ENCODE measurements around the gene RIMOC1.

Gene RIMOC1, protein sequence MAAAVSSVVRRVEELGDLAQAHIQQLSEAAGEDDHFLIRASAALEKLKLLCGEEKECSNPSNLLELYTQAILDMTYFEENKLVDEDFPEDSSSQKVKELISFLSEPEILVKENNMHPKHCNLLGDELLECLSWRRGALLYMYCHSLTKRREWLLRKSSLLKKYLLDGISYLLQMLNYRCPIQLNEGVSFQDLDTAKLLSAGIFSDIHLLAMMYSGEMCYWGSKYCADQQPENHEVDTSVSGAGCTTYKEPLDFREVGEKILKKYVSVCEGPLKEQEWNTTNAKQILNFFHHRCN

DNA sequence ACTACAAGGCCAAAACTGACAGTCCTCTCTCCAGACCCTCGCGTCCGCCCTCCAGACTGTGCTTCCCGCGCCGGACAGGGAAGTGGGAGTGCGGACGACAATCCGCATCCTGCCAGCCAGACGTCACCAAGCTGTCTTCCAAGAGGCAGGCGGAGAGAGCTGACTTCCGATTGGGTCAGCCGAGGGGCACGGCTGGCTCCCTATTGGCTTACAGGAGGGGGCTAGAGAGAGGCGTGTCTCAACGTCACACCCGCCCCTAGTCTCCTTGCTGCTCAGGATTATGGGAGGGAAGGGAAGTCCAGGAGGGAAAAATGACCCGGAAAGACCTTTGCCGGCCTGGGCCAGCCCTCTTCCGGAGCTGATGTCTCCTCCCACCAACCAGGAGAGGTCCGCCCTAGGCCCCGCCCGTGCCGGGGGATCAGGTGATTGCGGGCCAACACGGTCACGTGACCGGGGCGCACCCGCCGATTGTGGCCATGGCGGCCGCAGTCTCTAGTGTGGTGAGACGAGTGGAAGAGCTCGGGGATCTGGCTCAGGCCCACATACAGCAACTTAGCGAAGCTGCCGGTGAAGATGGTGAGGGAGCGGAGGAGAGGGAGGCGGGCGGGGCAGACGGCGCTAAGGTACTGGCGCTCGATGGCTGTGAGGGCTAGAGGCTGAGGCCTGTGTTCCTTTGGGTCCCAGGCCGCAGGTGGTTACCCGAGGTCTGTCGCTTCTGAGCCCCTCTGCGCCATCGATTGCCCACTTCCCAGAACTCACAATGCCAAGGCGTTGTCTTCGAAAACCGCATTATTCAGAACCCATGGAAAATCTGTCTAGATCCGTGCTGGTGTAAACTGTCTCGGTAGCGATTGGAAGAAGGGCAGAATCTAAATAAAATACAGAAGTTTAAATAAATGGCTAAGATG is at the start of gene RIMOC1:
Gene RIMOC1 (plus strand): TSS at position 453 of the 908 bp plus-strand sequence. CDS start 24 bp downstream, at position 477.
- peak; percentile 98 to 99 for DNase-seq (ENCODE audit: low read depth in 2 of 2)

- DNase-seq (ENCODE audit: low read depth in 2 of 2): no peak
These were observed 47.3 kb upstream of the RIMOC1 start for GRCh38 chr5:41856644-41857491.

- no peak for DNase-seq (ENCODE audit: low read depth in 2 of 2)
These were observed 46.2 kb upstream of the RIMOC1 start for GRCh38 chr5:41857989-41858388.

DNA sequence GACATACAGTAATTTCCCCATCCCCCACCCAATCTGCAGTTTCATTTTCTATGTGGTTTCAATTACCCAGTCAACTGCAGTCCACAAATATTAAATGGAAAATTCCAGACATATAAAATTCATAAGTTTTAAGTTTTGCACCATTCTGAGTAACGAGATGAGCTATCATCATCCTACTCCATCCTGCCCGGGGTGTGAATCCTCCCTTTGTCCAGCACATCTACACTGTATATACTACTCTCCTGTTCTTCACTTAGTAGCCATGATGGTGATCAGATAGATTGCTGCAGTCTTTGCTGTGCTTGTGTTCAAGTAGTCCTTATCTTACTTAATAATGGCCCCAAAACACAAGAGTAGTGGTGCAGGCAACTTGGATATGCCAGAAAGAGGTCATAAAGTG is 45.3 kb upstream of the RIMOC1 start:
- DNase-seq (ENCODE audit: low read depth in 2 of 2): no peak

- DNase-seq (ENCODE audit: low read depth in 2 of 2): no peak
These were observed 40.2 kb upstream of the RIMOC1 start for GRCh38 chr5:41863871-41864486.

DNA sequence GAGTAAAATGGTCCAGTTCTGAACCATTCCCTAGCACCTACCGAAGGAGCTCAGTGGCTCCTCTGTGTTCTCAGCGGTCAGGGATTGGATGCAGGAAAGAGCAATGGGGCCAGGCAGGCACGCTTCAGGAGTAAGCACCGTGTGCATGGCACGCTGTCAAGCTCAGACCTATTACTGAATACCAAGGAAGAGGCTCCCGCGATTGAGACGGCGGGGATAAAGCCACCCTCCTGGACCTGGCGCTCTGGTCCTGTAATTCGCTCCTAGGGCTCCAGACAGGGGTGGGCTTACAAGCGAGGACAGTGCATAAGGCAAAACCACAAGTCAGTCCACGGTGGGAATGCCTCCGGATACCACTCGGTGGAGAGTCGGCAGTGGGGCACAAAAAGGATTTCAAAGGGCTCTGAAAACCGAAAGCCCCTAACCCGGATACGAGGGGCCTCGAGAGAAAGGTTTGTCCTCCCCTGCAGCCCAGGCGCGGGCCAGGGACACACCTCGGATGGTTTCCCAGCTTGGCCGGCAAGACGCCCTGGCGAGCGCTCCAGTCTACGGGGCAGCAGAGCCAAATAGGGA is 34.9 kb upstream of the RIMOC1 start:
- DNase-seq (ENCODE audit: low read depth in 2 of 2): no peak

DNA sequence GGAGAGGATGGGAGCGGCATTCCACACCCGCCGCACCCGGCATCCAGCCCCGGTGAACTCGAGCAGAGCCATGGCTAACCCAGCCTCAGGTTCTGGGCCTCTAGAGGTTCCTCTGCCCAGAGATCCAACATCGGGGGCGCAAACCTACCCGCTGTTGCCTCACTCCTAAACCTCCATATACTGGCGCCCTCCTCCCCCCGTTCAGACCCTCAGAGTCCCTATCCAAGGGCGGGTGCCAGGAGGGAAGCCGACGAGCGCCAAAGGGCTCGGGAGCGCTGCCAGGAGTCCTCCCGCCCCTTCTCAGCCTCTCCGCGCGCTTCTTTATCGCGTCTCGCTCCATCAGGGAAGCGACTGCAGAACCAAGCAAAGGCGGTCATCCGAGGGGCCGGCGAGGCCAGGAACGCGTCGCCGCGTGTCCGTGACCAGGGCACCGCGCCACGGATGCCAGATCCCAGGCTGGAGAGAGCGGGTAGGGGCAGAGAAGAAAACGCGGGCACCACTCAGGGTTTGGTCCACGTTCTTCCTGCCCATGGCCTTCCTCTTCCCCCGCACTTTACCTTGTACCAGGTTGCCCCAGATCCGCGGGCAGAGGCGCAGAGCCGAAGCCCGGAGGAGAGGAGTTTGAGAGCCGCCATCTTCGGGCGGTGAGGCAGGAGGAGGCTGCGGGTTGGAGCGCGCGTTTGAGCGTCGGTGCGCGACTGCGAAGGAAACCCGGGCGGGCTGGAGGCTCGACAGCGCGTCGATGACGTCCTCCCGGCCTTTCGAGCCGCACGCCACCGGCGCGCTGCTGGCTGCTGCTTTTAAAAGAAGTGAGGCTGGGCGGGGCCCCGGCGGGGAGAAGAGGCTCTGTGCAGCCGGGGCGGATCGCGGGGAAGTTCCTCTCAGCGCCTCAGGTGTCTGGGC is 34.2 kb upstream of the RIMOC1 start, which contains the start of gene OXCT1:
Gene OXCT1 (minus strand): TSS at position 702 of the 903 bp plus-strand sequence. CDS start 67 bp downstream, at position 635.
- peak; percentile 50 to 52 for DNase-seq (ENCODE audit: low read depth in 2 of 2)

DNA sequence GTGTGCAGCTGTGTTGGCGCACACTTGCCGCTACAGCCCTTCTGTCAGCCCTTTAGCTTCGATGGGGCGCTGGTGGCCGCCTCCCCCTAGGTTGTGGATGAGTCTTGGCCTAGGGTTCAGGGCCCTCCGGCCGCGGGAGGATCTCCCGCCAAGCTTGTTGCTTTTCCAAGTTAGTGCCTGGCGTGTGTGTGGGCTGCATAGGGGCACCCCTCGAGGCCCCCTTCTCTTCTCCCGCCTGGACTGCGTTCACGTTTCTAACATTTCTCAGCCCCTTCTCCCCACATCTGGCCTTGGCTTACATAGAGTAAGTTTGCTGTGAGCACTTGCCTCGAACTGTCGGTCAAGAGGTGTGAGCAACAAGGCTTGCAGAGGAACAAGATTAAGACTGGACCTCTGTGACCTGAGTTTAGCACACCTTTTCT is 33.5 kb upstream of the RIMOC1 start:
- DNase-seq (ENCODE audit: low read depth in 2 of 2): no peak

DNA sequence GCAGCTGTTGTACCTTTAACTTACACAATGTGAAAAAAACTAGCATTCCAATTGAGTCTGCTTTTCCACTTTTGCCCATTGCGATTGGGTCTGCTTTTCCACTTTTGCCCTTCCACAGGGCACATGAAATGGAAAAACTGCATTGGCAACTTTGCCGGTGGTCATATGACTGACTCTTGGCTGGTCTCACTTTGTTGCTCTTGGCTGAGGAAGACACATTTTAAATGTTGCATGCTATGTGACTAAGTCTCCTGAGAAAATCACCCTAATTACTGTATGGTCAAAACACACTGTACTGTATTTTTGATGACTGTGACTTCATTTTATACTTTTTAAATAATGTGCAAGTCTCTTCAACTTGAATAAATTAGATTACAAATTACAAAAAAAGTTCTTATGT is 32.3 kb upstream of the RIMOC1 start:
- no peak for DNase-seq (ENCODE audit: low read depth in 2 of 2)

DNA sequence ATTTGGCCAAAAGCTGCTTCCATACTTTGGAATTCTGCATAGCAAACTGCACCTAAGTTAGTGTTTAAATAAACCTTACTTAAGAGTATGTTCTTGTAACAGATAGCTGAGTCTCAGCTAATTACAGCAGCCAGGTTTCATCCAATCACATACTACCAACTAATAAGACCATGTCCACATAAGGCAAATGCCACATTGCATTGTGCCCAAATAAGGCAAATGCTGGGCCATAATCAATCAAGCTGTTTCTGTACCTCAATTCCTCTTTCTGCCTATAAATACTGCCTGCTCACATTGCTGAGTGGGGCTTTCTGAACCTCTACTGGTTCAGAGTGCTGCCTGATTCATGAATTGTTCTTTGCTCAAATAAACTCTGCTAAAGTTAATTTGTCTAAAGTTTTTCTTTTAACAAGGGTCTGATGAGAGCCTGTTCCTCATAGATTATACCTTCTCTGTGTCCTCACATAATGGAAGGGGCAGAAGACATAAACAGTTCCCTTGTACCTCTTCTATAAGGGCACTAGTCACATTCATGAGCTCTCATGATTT is 29.6 kb upstream of the RIMOC1 start:
- no peak for DNase-seq (ENCODE audit: low read depth in 2 of 2)

GRCh38 chr5:41875121-41875520 is 29.0 kb upstream of the RIMOC1 start:
- DNase-seq (ENCODE audit: low read depth in 2 of 2): no peak

- DNase-seq (ENCODE audit: low read depth in 2 of 2): no peak
These were observed 27.5 kb upstream of the RIMOC1 start for GRCh38 chr5:41876678-41877077.

DNA sequence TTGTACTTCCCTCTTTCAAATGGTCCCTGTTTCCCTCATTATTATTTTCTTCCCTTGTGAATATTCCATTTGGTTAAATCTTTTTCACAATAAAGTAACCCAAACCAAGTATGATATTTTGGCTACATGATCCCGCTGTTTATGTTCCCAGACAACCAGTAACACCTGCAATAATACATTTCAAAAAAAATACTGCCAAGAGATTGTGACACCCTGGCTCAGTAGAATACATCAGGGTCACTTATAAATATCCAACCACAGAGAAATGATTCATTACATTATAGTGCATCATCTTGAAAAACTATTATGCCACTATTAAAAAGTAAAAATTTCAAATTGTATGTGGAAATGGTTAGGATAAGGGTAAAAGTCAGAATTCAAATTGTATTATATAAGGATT is 26.7 kb upstream of the RIMOC1 start:
- no peak for DNase-seq (ENCODE audit: low read depth in 2 of 2)

GRCh38 chr5:41878173-41878572 is 26.0 kb upstream of the RIMOC1 start:
- DNase-seq (ENCODE audit: low read depth in 2 of 2): no peak

DNA sequence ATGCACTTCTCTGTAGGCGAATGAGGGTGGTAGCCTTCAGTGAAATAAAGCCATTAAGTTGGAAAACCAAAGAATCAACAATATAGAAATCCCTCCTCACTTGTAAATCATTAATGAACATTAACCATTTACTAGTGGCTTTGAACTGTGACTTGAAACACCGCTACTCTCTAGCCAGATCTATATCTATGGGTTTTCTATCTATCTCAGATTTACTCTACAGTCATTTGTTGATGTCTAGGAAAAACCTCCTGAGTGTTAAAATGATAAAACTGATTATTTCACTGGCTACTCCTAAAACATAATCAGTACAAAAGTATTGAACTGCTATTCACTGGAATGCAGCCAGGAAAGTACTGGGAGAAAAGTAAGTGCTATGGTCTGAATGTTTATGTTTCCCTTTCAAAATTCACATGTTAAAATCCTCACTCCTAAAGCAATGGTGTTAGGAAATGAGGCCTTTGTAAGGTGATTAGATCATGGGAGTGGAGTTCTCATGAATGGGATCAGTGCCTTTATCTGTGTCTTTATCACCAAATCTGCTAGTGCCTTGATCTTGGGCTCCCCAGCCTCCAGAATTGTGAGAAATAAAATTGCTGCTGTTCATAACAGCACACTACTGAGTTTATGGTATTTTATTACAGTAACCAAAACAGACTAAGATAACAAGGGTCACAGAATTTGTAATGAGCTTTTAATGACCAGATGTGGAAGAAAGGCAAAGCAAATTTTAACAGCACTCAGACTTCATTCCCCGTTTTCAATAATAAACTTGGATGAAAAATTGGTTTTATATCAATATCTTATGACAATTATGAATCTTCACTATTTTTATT is 25.3 kb upstream of the RIMOC1 start:
- DNase-seq (ENCODE audit: low read depth in 2 of 2): no peak

GRCh38 chr5:41882765-41883164 is 21.4 kb upstream of the RIMOC1 start:
- DNase-seq (ENCODE audit: low read depth in 2 of 2): no peak

GRCh38 chr5:41883243-41883642 is 20.9 kb upstream of the RIMOC1 start:
- no peak for DNase-seq (ENCODE audit: low read depth in 2 of 2)

- no peak for DNase-seq (ENCODE audit: low read depth in 2 of 2)
These were observed 20.2 kb upstream of the RIMOC1 start for GRCh38 chr5:41883936-41884335.

DNA sequence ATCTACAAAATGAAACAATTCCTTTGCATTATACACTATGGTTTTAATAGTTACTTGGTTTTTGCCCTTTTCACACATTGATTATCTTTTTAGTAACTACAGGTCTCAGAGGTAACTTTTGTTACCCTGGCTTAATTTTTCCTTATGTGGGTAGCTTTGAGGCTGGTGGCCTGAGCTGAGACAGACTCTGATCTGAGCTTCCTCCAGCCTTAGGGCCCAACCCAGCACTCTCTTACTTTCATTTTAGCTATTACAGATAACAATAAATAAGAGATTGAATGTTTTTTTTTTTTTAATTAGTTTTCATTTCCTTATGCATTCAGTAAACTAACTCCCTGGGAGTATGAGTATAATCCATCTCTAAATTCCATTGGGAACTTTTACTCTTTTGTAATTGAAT is 18.9 kb upstream of the RIMOC1 start:
- DNase-seq (ENCODE audit: low read depth in 2 of 2): no peak

Measured in fibroblast of skin of left biceps (primary cell).